GM04504 (cell line): Measurements from ENCODE around the gene SIM1.
A peak's percentile ranks its signal among the peaks of the same experiment; 100 is the strongest.

ENCODE experiments used
- DNase-seq: peaks from one replicate; pipeline ENCODE4 v3.0.0-alpha.2; 2012; ENCODE audit warnings: low read depth

The SIM1 gene

DNA sequence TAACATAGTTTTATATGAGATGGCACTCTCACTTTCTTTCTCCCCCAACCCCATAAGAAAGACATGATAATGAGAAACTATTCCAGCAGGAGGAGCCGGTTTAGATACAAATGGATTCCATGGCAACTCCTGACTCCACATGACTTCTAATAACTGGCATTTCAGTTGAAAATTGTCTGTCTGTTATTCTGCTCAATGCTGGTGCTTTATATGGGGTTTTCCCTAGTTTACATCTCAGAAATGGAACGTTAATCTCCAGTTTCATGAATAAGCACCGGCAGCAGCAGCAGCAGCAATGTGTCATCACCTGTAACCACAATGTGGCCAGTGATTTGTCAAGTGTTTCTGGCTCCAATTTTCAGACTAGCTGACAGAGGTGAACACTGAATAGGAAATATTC, 8.0 kb upstream of the SIM1 start:
- no peak for DNase-seq

DNA sequence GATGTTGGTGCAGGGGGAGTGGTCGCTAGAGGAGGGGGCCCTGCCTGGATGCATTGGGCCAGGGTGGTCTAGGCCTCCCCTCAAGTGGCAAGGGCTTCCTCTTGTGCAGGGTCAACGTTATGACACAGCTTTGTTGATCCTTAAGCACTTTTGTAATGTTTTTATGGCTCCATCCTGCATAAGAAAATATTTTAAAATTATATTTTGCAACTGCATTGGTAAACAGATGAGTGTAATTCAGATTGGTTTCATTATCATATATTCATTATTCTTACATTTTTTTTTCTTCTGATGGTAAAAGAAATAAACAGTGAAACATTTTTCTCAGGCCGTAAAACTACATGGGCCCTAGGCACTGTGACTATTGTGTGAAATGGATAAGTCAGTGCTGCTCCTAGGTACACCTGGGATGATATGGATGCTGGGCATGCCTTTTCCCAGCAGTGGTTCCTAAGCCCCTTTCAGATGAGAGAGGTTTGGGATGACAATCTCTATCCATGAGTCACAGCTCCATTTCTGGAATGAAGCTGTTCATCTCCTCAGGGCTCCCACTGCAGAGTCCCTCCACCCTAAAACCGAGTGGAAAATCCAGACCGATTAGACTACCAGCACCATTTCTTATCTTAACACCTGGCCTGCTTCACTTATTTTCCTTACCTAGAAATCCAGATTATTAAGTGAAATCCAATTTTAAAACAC, 5.8 kb upstream of the SIM1 start:
- DNase-seq: no peak

GRCh38 chr6:100469101-100469859, 4.6 kb upstream of the SIM1 start:
- DNase-seq: no peak

DNA sequence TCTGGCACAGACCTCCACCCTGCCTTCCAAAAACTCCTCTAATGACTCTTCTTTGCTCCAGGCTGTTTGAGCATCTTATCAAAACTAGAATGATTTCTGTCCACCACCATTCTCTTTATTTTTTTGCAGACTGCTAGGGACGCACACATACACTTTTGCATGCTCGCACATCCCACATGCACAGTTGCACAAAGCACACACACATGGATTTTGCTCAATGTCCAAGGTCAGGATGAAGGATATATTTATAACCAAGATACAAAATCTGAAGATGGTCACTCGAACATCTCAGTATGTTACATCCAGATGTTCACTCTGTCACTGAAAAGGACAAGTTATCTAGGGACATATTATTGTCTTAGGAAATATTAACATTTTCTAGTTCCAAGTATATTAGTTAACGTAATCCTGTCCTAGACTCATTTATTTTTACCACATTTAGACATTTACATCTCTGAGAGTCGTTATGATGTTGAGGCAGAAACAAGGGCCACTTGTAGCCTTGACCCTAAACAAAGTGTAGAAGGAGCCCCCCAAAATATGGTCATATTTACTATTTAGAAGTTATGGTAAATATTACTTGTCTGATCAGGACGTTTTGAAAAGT, 3.4 kb upstream of the SIM1 start:
- no peak for DNase-seq

DNA sequence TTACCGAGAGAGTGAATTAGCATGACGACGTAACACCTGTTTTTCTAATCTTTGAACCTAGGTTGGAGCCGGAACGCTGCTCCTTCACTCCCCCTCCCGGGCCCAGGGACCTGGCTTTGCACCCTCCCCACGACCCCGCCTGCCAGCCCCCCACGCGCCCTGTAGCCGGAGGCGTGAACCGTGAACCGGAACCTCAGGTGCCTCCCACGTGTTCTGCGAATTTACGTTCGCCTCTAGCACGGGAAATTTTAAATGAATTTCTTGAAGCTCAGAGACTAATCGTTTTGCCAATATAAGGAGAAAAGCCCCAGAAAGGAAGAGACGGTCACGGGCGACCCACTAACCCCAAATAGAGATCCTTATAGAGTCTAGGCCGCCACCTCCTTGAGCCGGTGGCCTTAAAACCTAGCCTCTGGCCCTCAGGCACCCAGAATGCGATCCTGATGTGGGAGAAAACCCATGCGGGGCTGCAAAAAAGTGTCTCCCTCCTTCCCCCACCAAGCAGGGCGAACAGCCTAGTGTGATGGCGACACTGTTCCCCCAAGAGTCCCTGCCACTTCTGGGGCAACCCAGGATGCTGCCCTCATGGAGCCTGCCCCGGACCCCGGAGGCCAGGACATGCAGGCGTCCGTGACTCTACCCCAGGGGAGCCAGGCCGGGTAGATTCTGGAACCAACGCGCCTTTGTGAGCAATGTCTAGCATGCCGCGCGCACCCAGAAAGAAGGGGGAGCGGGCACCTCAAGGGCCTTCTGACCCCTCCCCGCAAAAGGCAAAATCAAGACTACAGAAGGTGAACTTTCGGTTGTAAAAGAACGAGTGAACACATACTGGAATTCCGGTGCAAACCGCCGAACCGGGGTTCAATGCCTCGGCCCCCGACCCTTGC, 2.7 kb upstream of the SIM1 start:
- DNase-seq: no peak

GRCh38 chr6:100466410-100467128, 1.8 kb upstream of the SIM1 start:
- no peak for DNase-seq

DNA sequence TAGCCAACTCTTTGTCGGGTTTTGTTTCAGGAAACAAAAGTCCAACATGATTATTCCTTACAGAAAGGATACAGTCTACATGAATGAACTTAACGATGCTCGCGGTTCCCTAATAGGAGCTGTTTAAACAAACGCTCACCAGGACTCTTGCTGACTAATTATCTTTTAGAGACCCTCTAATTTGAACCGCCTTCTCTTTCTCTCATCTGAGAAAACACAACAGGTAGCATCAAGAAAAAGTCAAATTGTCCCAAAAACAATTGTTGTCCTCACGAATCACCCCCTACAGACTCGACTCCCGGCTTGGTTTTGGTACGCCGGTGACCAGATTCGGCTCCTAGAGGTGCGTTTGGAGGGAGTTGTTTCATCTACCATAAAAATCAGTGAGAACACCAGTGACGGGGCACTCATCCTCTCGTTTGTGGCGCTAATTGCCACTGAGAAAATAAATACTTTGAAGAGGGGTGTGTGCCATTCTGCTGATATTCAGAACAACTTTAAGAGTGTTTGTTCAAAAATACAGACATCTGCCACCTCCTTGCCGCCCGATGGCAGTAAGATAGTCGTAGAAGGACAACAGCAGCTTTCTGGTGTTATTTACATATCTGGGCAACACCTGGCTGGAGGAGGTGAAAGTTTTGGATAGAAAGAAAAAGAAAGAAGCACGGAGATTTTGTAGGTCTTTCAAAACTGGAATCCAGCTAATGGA, 1.1 kb upstream of the SIM1 start:
- DNase-seq: no peak

DNA sequence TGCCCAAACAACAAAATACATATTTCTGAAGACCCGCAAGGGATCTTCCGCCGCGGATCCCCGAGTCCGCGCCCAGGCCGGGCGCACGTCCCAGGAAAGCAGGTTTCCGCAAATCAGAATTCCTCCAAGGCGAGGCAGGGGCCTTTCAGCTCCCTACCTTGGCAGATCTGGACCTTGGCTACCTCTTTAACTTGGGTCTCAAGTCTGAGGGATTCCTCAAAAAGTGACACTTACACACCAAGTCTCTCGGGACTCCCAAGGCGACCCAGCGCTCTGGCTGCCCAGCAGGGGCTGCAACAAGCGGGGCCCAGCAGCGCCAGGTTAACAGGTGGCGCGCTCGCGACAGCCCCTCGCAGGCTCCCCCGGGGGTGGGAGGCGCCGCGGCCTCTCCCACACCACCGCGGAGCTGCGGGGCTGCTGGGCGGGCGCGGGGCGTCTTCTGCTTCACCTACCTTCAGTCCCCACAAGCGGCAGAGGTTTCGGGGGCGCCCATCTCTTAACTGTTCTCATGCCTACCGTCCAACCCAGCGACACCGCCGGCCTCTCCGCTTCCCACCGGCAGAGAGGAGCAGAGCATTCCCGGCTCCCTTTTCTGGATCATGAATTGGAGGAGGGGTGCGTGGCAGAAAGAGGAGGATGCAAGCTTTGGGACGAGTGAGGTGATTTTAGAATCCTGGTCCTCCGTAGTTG, 414 bp downstream of the SIM1 start:
- DNase-seq: no peak

DNA sequence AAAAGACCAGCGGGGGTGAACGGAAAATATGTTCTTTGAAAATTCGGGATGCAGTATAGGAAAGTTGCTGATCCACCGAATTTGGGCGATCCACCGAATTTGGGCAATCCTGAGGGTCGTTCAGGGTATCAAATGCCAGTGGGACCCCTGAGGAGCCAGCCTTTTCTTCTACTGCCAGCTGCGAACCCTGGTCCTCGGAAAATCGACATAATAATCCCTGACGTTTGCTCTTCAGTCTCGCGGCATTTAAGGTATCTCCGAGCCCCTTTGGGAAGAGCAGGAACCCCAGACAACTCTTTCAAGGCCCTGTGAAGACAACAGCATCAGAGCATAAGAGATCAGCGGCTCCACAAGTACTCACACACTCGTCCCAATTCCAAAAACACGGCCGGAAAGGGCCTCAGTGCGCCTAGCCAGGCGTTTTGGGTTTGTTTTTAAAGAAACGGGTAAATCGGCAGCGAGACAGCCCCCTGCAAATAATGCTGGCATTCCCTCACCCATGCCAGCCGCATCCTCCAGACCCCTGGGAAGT, 1.0 kb downstream of the SIM1 start:
- DNase-seq: peak; percentile 15

GRCh38 chr6:100462706-100463629, 1.8 kb downstream of the SIM1 start:
- DNase-seq: no peak

DNA sequence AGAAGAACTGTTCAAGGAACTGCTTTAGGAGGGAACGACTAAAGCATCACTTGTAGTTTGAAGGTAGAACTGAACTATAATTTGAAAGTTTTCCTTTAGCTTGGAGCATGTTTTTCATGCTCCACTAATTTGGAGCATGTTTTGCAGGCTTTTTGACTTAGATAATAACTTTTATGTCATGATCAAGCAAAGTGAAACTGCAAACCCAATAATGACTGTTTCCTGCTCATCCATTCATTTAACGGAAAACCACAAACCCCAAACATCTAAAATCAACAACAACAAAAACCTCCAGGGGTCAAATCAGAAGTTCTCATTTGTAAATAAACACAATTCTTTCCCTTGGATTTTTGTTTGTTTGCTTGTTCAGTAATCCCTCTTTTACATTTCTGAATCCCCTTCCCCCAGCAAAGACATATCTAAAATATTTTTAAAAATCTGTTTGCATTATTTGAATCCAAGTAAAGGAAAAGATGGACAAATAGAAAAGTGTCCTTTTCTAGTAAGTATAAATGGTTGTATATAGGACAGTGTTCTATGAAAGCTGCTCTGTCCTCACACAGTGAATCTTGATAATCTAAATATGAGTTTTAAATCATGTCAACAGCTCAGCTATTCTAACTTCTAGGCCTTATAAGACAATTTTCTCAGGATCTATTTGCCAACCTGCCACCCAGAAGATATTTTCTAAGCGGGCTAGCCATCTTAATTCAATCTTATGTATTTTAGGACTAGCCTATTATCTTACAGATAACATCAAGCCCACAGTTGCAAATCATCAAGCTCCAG, 2.6 kb downstream of the SIM1 start:
- DNase-seq: peak; percentile 12

- DNase-seq: peak; percentile 45
Measured at GRCh38 chr6:100461278-100461916, 3.3 kb downstream of the SIM1 start.

GRCh38 chr6:100460650-100461204, 4.0 kb downstream of the SIM1 start:
- no peak for DNase-seq

DNA sequence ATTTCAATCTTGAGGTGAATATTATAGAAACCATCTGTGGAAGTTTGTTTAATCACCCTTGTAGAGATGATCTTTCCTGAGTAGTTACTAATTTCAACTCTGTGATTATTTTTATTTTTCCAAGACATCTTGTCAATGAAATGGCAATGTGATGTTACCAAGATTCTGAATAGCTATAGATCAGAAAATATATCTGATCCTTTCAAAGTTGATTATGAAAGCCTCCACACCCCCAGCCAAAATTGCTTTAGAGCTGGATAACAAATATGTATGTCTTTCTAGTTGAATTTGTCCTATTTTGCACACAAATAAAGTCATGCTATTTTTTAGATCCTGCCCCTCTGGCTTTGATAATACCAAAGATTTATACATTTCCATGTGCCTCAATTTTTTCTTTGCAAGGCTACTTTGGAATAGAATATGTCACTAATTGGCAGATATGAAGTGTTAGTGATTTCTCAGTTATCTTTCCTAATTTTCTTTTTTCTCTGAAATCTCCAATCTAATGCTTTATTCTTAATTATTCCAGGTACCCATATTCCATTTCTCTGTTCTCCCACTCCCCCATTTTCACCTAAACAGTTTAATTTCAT, 5.0 kb downstream of the SIM1 start:
- no peak for DNase-seq

GRCh38 chr6:100458841-100459591, 5.7 kb downstream of the SIM1 start:
- DNase-seq: no peak

GRCh38 chr6:100457311-100457990, 7.3 kb downstream of the SIM1 start:
- DNase-seq: no peak
